Cardiac atrium fibroblast (primary cell): ENCODE results near the gene GSDMA. TPM values are rescaled to one million over a fixed set of nuclear protein-coding genes. Genes with fewer than 3 reads are reported as not detected.

Experiments used
- total RNA-seq: library from RNA; depleted of rRNA; stranded (reverse); fragments of >200 nt; gene quantifications from 2 replicates; pipeline ENCODE4 v1.2.3, GENCODE V29; 2015

Gene GSDMA, protein sequence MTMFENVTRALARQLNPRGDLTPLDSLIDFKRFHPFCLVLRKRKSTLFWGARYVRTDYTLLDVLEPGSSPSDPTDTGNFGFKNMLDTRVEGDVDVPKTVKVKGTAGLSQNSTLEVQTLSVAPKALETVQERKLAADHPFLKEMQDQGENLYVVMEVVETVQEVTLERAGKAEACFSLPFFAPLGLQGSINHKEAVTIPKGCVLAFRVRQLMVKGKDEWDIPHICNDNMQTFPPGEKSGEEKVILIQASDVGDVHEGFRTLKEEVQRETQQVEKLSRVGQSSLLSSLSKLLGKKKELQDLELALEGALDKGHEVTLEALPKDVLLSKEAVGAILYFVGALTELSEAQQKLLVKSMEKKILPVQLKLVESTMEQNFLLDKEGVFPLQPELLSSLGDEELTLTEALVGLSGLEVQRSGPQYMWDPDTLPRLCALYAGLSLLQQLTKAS
- total RNA-seq = not detected in 2 replicates

DNA sequence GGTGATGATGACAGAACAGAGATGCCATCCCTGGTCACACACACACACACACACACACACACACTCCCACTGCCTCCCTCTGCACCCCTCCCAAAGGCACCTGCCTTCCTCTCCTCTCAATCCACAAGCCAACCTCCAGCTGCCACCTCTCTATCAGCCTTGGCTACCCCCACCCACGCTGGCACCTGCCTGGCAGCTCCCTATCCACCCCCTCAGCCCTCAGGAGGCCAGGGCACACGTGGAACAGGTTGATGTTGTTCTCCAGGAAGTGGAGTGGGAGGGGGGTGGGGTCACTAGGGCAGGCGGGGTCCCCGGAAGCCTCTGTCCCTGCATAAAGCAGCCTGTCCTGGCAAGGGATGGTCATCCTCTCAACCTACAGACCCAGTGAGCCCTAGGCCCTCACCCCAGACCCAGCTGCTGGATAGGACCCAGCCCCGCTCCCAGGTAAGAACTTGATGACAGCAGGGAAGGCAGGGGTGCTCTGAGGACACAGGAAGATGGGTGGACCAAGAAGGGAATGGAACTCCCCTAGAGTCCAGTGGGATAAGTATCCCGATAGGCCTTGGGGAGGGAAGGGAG is at the start of gene GSDMA:
TSS of gene GSDMA (plus strand) at position 363 of the 579 bp plus-strand sequence. CDS start 2,684 bp downstream, outside the sequence.

DNA sequence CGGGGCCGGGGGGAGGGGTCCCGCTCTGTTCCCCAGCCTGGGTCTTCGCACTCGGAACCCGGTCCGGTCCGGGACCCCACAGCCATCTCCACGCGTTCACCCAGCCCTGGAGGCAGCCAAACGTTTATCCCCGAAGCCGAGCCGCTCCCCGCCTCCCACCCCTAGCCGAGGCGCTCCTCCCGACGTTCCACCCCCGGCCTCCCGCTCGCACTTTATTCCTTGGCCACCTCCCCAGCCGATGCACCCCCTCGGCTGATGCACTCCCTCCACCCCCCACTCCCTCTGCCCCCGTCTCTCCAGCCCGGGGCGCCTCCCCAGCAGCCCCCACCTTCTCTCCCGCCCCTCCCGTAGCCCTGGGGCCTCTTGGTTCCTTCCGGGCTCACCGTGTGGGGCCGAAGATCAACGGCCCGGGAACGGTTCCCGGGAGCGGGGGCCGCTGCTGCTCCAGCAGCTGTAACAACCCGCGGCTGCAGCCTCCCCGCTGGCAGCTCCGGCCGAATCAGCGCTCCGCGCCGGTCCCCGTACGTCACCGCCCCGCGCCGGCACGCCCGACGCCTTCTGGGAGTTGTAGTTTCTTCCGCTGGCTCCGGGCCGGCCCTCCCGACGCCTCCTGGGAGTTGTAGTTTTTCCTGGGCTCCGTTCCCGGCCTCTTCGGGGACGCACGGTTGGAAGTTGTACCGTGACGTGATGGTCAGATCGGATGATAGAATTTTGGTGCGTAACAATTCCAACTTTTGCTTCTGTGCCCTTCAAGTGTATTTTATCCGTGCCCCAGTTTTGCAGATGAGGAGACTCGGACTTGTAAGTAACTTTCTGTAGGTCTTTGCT is 35.5 kb upstream of the GSDMA start, which contains the start of the genes LRRC3C and ORMDL3:
TSS of gene LRRC3C (plus strand) at position 632 of the 828 bp plus-strand sequence. CDS start 13,792 bp downstream, outside the sequence.
TSS of gene ORMDL3 (minus strand) at position 501 of the 828 bp plus-strand sequence. CDS start 3,398 bp downstream, outside the sequence.

DNA sequence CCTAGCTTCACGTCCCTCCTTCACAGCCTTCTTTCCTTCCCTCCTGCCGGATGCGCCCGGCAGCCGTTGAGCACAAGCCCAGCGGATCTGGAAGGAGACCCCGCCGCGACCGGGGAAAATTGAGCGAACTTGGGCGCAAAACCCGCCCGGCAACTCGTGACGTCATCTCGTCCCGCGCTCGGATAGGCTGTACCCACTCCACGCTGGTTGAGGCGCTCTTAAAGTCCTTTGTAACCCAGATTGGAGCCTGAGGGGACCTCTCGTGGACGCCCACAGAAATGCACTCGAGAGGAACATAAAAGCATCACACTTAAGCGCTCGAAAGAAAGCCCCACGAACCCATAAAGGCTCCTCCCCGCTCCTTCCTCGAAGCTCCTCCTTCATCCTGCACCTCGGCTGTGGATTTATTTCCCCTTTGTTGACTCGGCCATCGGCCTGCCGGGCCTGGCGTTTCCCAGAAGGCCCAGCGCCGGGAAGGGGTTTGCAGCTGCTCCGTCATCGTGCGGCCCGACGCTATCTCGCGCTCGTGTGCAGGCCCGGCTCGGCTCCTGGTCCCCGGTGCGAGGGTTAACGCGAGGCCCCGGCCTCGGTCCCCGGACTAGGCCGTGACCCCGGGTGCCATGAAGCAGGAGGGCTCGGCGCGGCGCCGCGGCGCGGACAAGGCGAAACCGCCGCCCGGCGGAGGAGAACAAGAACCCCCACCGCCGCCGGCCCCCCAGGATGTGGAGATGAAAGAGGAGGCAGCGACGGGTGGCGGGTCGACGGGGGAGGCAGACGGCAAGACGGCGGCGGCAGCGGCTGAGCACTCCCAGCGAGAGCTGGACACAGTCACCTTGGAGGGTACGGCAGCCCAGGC is 17.8 kb downstream of the GSDMA start, which contains the start of gene PSMD3:
TSS of gene PSMD3 (plus strand) at position 457 of the 856 bp plus-strand sequence. CDS start at position 621, 164 bp downstream.

DNA sequence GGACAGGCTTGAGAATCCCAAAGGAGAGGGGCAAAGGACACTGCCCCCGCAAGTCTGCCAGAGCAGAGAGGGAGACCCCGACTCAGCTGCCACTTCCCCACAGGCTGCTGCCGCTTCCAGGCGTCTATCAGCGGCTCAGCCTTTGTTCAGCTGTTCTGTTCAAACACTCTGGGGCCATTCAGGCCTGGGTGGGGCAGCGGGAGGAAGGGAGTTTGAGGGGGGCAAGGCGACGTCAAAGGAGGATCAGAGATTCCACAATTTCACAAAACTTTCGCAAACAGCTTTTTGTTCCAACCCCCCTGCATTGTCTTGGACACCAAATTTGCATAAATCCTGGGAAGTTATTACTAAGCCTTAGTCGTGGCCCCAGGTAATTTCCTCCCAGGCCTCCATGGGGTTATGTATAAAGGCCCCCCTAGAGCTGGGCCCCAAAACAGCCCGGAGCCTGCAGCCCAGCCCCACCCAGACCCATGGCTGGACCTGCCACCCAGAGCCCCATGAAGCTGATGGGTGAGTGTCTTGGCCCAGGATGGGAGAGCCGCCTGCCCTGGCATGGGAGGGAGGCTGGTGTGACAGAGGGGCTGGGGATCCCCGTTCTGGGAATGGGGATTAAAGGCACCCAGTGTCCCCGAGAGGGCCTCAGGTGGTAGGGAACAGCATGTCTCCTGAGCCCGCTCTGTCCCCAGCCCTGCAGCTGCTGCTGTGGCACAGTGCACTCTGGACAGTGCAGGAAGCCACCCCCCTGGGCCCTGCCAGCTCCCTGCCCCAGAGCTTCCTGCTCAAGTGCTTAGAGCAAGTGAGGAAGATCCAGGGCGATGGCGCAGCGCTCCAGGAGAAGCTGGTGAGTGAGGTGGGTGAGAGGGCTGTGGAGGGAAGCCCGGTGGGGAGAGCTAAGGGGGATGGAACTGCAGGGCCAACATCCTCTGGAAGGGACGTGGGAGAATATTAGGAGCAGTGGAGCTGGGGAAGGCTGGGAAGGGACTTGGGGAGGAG is 52.5 kb downstream of the GSDMA start, which contains the start of gene CSF3:
TSS of gene CSF3 (plus strand) at position 436 of the 993 bp plus-strand sequence. CDS start at position 471, 35 bp downstream.

Other genes starting within 250 kb of the GSDMA start
- 42.8 and 51.5 TPM in 2 replicates for gene MIEN1, start 232.5 kb upstream of the GSDMA start, total RNA-seq
- 0.54 and 0.81 TPM in 2 replicates for gene GRB7, start 225.1 kb upstream of the GSDMA start, total RNA-seq
- not detected in 2 replicates for gene IKZF3, start 98.7 kb upstream of the GSDMA start, total RNA-seq
- not detected in 2 replicates for gene ZPBP2, start 94.8 kb upstream of the GSDMA start, total RNA-seq
- gene GSDMB, start 44.4 kb upstream of the GSDMA start, total RNA-seq = 0.81 and 1.6 TPM in 2 replicates
- gene ORMDL3, start 35.4 kb upstream of the GSDMA start, total RNA-seq = 35.7 and 42.6 TPM in 2 replicates
- not detected in 2 replicates for gene LRRC3C, start 35.3 kb upstream of the GSDMA start, total RNA-seq
- gene PSMD3, start 17.8 kb downstream of the GSDMA start, total RNA-seq = 93.3 and 116 TPM in 2 replicates
- 12.2 TPM in 1 of 2 replicates, not detected in the other for gene CSF3, start 52.4 kb downstream of the GSDMA start, total RNA-seq
- 41.6 and 63.9 TPM in 2 replicates for gene MED24, start 91.4 kb downstream of the GSDMA start, total RNA-seq
- gene THRA, start 100.0 kb downstream of the GSDMA start, total RNA-seq = 20.7 and 21.1 TPM in 2 replicates
- 0.81 and 3.4 TPM in 2 replicates for gene NR1D1, start 137.6 kb downstream of the GSDMA start, total RNA-seq
- gene MSL1, start 159.0 kb downstream of the GSDMA start, total RNA-seq = 49.5 and 68.7 TPM in 2 replicates
- 26.2 and 28.7 TPM in 2 replicates for gene CASC3, start 177.5 kb downstream of the GSDMA start, total RNA-seq
- gene RAPGEFL1, start 214.5 kb downstream of the GSDMA start, total RNA-seq = 2.3 and 3.2 TPM in 2 replicates